Adrenal gland (tissue), 12 donors: ENCODE results near the gene DLG2. TPM values are rescaled to one million over a fixed set of nuclear protein-coding genes. Genes with fewer than 3 reads are reported as not detected.

ENCODE experiments used
- DNase-seq, 7 donors: peaks; one replicate each; pipeline ENCODE4 v3.0.0-alpha.2; 2019 to 2020
- H3K27ac ChIP-seq, 5 donors: fragments of 200-600 bp; sonication (generic) in 4 of 5; 1 replicate in 3 of 5; 2 replicates in 2 of 5; pipeline versions ENCODE4 v1.5.1 to v1.8.0; 2016 to 2020; ENCODE audit warnings: mild to moderate bottlenecking in 1 of 5
- H3K27me3 ChIP-seq: fragments of 200-600 bp; 2 replicates; pipeline ENCODE4 v1.8.0; 2021
- H3K36me3 ChIP-seq, 2 donors: fragments of 200-600 bp; replicated peaks in 1 of 2; 1 replicate in 1 of 2; 2 replicates in 1 of 2; pipeline versions ENCODE4 v1.5.1 to v1.8.0; 2018 to 2022
- H3K4me1 ChIP-seq, 2 donors: fragments of 200-600 bp; replicated peaks in 1 of 2; 1 replicate in 1 of 2; 2 replicates in 1 of 2; pipeline versions ENCODE4 v1.5.1 to v1.8.0; 2018 to 2021
- H3K4me3 ChIP-seq, 4 donors: fragments of 200-600 bp; sonication (generic) in 3 of 4; one replicate each; pipeline ENCODE4 v1.5.1; 2016 to 2018
- H3K9me3 ChIP-seq, 3 donors: fragments of 200-600 bp; sonication (generic) in 1 of 3; replicated peaks in 1 of 3; 1 replicate in 2 of 3; 2 replicates in 1 of 3; pipeline versions ENCODE4 v1.5.1 to v1.8.0; 2016 to 2021
- CTCF ChIP-seq, 6 experiments: fragments of 450-650 bp in 4 of 6; fragments of 200-600 bp in 2 of 6; sonication (generic) in 1 of 6; IDR thresholded peaks; 1 replicate in 5 of 6; 2 replicates in 1 of 6; pipeline versions ENCODE4 v1.5.1 to v1.8.0; 2016 to 2021; ENCODE audit warnings: antibody characterized with exemption in 6 of 6, mild to moderate bottlenecking in 2 of 6, moderate library complexity in 1 of 6
- POLR2A ChIP-seq, 2 donors: fragments of 450-650 bp; IDR thresholded peaks; one replicate each; pipeline ENCODE4 v1.6.1; 2017; ENCODE audit warnings: antibody characterized with exemption in 2 of 2, mild to moderate bottlenecking in 2 of 2, moderate library complexity in 1 of 2
- WGBS, 4 donors: extraction: QIAGEN DNeasy Blood & Tissue Kit in 2 of 4; methylation state at CpG; one replicate each; pipeline versions ENCODE4 v1.1.5 to v1.1.7; 2013 to 2017; 5-methylcytosine and 5-hydroxymethylcytosine counted together
- intact Hi-C, 2 donors: fragments of 100-400 bp; cut with DNase I; formaldehyde crosslinking; loops; one replicate each; pipeline versions ENCODE4 v1.14.1 to v1.15.0; 2022 to 2023
- polyA plus RNA-seq, 3 donors: library from polyadenylated mRNA; stranded (reverse); fragments of 200-250 nt in 2 of 3; fragments of 350-450 nt in 1 of 3; fragmentation: Illumina TruSeq in 1 of 3; extraction: RNeasy Lipid Tissue Mini Kit (QIAGEN cat#74804) in 1 of 3; gene quantifications; one replicate each; pipeline ENCODE4 v1.2.3, GENCODE V29; 2013 to 2014
- total RNA-seq, 9 donors: library from RNA; depleted of rRNA in 4 of 9; stranded (reverse); fragments of >200 nt in 4 of 9; fragments of 120-200 nt in 1 of 9; fragmentation: NEBNext Ultra II Directional in 1 of 9; extraction: Animal tissue kit (Norgen Biotek cat#: 25700) in 1 of 9; gene quantifications; one replicate each; pipeline versions ENCODE4 v1.1.0 to v1.2.4, GENCODE V29; 2013 to 2023
- donor health status: healthy with polysubstance abuse.
- donor health status: Bipolar disorder and iron deficiency.
- donor health status: DM: yes; HTN: yes; CAD: no.
- donor health status: DM: no; HTN: no; CAD: no.
- donor health status: DM: no; HTN: no; CAD: no.
- donor health status: DM: yes; HTN: yes; CAD: no.

The DLG2 gene
- total and polyA plus RNA-seq, 12 donors: 8.3 to 101 (median 37.5) TPM

GRCh38 chr11:85590848-85591483 lies 36.2 kb downstream of the DLG2 start:
- no peaks in the 10 kb centered on the region for H3K4me1 ChIP-seq
- 81 to 85% (median 81%) methylated on average over 4 of the region's 4 CpGs for WGBS, 4 donors
- DNase-seq: no peak
- no peak for TF ChIP-seq CTCF (IDR thresholded peaks at IDR 0.05)
- TF ChIP-seq POLR2A (IDR thresholded peaks at IDR 0.05): no peak
- H3K4me3 ChIP-seq: no peak overlapping the region
- intact Hi-C loops: loop anchor here in 1 of 2 donors (10.0 kb wide), 2 partner anchors 264 to 614 kb away; partner anchors contain the start of gene CCDC83
- H3K27me3 ChIP-seq: no peaks in the 10 kb centered on the region
- H3K9me3 ChIP-seq: no peaks in the 10 kb centered on the region
- no peak overlapping the region for H3K27ac ChIP-seq
- no peaks in the 10 kb centered on the region for H3K36me3 ChIP-seq

GRCh38 chr11:85589373-85589772 lies 37.8 kb downstream of the DLG2 start:
- Histone ChIP-seq H3K9me3 (no peaks in the 10 kb centered on the region), H3K36me3 (no peaks in the 10 kb centered on the region), H3K4me1 (no peaks in the 10 kb centered on the region), H3K27ac (no peak overlapping the region), H3K4me3 (no peak overlapping the region), H3K27me3 (no peaks in the 10 kb centered on the region)
- no peak for DNase-seq
- intact Hi-C loops: no loop called here
- TF ChIP-seq CTCF (IDR thresholded peaks at IDR 0.05) (no peak), POLR2A (IDR thresholded peaks at IDR 0.05) (no peak)
- WGBS, 4 donors: 88 to 97% (median 90%) methylated on average over 3 of the region's 3 CpGs

GRCh38 chr11:85582111-85582510 lies 45.0 kb downstream of the DLG2 start:
- H3K36me3 ChIP-seq: no peaks in the 10 kb centered on the region
- intact Hi-C loops: no loop called here
- DNase-seq: no peak
- H3K4me1 ChIP-seq: no peaks in the 10 kb centered on the region
- H3K9me3 ChIP-seq: no peaks in the 10 kb centered on the region
- H3K4me3 ChIP-seq: no peak overlapping the region
- 77 to 84% (median 81%) methylated on average over 2 of the region's 2 CpGs for WGBS, 4 donors
- H3K27ac ChIP-seq: no peak overlapping the region
- TF ChIP-seq CTCF (IDR thresholded peaks at IDR 0.05) (no peak), POLR2A (IDR thresholded peaks at IDR 0.05) (no peak)
- H3K27me3 ChIP-seq: no peaks in the 10 kb centered on the region

- Histone ChIP-seq H3K4me1 (no peaks in the 10 kb centered on the region), H3K4me3 (no peak overlapping the region), H3K9me3 (no peaks in the 10 kb centered on the region), H3K27me3 (no peaks in the 10 kb centered on the region), H3K27ac (no peak overlapping the region), H3K36me3 (no peaks in the 10 kb centered on the region)
- 92 to 100% (median 98%) methylated on average over 1 of the region's 1 CpG for WGBS, 4 donors
- TF ChIP-seq POLR2A (IDR thresholded peaks at IDR 0.05): no peak
- no peak for DNase-seq
- intact Hi-C loops: no loop called here
Measured at GRCh38 chr11:85575388-85575787, 51.8 kb downstream of the DLG2 start.

GRCh38 chr11:85572056-85572455 lies 55.1 kb downstream of the DLG2 start:
- Histone ChIP-seq H3K36me3 (no peaks in the 10 kb centered on the region), H3K4me1 (no peaks in the 10 kb centered on the region), H3K9me3 (no peaks in the 10 kb centered on the region), H3K27me3 (no peaks in the 10 kb centered on the region), H3K27ac (no peak overlapping the region), H3K4me3 (no peak overlapping the region)
- no peak for TF ChIP-seq CTCF (IDR thresholded peaks at IDR 0.05)
- TF ChIP-seq POLR2A (IDR thresholded peaks at IDR 0.05): no peak
- no peak for DNase-seq
- 44 to 77% (median 54%) methylated on average over 2 of the region's 2 CpGs for WGBS, 4 donors
- intact Hi-C loops: no loop called here
